HEK293 (cell line): Measurements from ENCODE around the gene VAV3.

Experiments used
- GLI2 ChIP-seq: fragments of 450-650 bp; formaldehyde crosslinking; IDR thresholded peaks from 2 replicates; pipeline ENCODE4; 2017; ENCODE audit warnings: missing biosample characterization, missing genetic modification characterization, low read depth, borderline replicate concordance
- SP2 ChIP-seq: fragments of 450-650 bp; formaldehyde crosslinking; IDR thresholded peaks from 2 replicates; pipeline ENCODE4 v1.5.1; 2016; ENCODE audit warnings: missing biosample characterization, missing genetic modification characterization
- ZNF10 ChIP-seq: fragments of 450-650 bp; formaldehyde crosslinking; IDR thresholded peaks from 2 replicates; pipeline ENCODE4 v1.5.1; 2017; ENCODE audit warnings: missing biosample characterization, missing genetic modification characterization
- ZNF138 ChIP-seq: fragments of 450-650 bp; formaldehyde crosslinking; IDR thresholded peaks from 2 replicates; pipeline ENCODE4 v1.5.1; 2016; ENCODE audit warnings: missing biosample characterization, missing genetic modification characterization, borderline replicate concordance
- ZNF626 ChIP-seq: fragments of 450-650 bp; sonication (Bioruptor Pico); formaldehyde crosslinking; IDR thresholded peaks from 2 replicates; pipeline ENCODE4 v1.5.1; 2018; ENCODE audit warnings: missing biosample characterization, missing genetic modification characterization, inconsistent platforms
- TF ChIP-seq, protein P1 (sequence below): fragments of 450-650 bp; formaldehyde crosslinking; IDR thresholded peaks from 2 replicates; pipeline ENCODE4 v1.5.1; 2016; ENCODE audit warnings: missing biosample characterization, missing genetic modification characterization

DNA sequence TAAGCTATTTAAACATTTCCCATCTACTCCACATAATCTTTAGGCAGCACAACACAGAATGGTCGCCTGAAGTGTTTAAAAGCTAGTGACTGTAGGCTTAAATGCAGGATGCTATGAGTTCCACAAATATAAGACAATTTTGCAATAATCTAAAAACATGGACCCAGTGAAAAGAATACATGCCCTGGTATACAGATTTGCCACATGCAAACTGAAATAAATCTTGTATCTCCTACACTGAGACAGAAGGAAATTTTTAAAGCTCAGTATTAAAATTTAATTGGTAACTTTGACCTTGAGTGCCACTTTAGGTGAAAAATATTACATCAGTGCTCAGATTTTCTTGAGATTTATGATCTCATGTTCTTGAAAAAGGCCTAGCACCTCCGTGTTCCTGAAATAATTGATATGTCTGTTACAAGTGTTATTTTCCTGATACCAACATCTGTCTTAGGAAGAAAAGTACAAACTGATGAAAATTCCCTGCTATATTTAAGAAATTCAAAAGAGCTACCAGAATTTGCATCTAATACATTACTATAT, 285.5 kb downstream of the VAV3 start:
- TF ChIP-seq, protein P1, sequence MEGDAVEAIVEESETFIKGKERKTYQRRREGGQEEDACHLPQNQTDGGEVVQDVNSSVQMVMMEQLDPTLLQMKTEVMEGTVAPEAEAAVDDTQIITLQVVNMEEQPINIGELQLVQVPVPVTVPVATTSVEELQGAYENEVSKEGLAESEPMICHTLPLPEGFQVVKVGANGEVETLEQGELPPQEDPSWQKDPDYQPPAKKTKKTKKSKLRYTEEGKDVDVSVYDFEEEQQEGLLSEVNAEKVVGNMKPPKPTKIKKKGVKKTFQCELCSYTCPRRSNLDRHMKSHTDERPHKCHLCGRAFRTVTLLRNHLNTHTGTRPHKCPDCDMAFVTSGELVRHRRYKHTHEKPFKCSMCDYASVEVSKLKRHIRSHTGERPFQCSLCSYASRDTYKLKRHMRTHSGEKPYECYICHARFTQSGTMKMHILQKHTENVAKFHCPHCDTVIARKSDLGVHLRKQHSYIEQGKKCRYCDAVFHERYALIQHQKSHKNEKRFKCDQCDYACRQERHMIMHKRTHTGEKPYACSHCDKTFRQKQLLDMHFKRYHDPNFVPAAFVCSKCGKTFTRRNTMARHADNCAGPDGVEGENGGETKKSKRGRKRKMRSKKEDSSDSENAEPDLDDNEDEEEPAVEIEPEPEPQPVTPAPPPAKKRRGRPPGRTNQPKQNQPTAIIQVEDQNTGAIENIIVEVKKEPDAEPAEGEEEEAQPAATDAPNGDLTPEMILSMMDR: no peak
- no peak for TF ChIP-seq ZNF626
- no peak for TF ChIP-seq ZNF10 (tag by site-specific recombination)
- TF ChIP-seq SP2 (tag by site-specific recombination): no peak
- no peak for TF ChIP-seq ZNF138
- no peak for TF ChIP-seq GLI2 (tag by site-specific recombination)
